Lower leg skin (tissue), 3 donors: ENCODE measurements around the gene SMG6.

ENCODE experiments used
- POLR2A ChIP-seq, 2 donors: fragments of 450-650 bp; IDR thresholded peaks; one replicate each; pipeline ENCODE4 v1.6.1; 2016 to 2017; ENCODE audit warnings: antibody characterized with exemption in 2 of 2, mild to moderate bottlenecking in 1 of 2, moderate library complexity in 1 of 2
- TF ChIP-seq, protein P1 (sequence below), 3 donors: fragments of 450-650 bp; IDR thresholded peaks; one replicate each; pipeline ENCODE4 v1.5.1; 2016; ENCODE audit warnings: antibody characterized with exemption in 3 of 3, mild to moderate bottlenecking in 3 of 3, moderate library complexity in 2 of 3

DNA sequence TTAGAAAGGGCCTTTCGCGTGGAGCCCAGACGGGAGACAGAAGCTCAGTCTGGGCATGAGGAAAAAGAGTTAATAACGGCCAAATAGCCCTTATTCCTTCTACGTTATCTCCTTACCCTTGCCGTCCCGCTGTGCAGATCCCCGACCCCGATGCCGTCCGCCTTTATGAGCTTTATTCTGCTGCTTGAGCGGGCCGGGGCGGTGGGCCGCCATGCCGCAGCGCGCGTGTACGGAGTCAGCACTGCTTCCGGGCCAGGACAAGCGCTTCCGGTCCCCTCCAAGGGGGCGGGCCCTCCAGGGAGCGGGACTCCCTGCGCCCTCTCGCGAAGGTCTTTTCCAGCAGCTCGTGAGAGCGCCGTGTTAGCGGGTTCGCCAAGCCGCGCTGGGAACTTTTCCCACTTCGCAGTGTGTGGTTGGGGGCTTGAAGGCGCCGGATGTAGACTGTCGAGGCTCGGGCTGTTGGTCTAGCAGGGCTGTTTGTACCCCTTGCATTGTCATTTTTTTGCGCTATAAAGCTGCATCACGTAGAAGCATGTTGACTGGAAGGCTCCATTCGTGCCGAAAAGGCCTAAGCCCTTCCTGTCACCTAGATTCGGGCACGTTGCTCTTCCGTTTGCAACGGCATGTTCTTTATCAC, 32.7 kb upstream of the SMG6 start, which contains the start of gene TSR1:
- TF ChIP-seq, protein P1, sequence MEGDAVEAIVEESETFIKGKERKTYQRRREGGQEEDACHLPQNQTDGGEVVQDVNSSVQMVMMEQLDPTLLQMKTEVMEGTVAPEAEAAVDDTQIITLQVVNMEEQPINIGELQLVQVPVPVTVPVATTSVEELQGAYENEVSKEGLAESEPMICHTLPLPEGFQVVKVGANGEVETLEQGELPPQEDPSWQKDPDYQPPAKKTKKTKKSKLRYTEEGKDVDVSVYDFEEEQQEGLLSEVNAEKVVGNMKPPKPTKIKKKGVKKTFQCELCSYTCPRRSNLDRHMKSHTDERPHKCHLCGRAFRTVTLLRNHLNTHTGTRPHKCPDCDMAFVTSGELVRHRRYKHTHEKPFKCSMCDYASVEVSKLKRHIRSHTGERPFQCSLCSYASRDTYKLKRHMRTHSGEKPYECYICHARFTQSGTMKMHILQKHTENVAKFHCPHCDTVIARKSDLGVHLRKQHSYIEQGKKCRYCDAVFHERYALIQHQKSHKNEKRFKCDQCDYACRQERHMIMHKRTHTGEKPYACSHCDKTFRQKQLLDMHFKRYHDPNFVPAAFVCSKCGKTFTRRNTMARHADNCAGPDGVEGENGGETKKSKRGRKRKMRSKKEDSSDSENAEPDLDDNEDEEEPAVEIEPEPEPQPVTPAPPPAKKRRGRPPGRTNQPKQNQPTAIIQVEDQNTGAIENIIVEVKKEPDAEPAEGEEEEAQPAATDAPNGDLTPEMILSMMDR (IDR thresholded peaks at IDR 0.05) = no peak
- peak in 1 of 2 donors; percentile 34 for TF ChIP-seq POLR2A (IDR thresholded peaks at IDR 0.05)
